Effector CD8-positive, alpha-beta T cell (primary cell): ENCODE measurements around the gene EBNA1BP2.
"Not testable (repeated sequence)": the region's sequence is repeated elsewhere in the genome, so short reads cannot be mapped to it uniquely, and the experiment has no call there.

Experiments used
- DNase-seq: peaks from one replicate; lab custom pipeline; 2025; lab: John Stamatoyannopoulos, UW

The EBNA1BP2 gene

GRCh38 chr1:43172527-43172972 is 460 bp upstream of the EBNA1BP2 start:
- DNase-seq = peak; percentile 81

GRCh38 chr1:43171312-43171875 is 696 bp downstream of the EBNA1BP2 start:
- DNase-seq = no peak

- no peak for DNase-seq
Measured at GRCh38 chr1:43165765-43166164, 6.3 kb downstream of the EBNA1BP2 start.

- no peak for DNase-seq
Measured at GRCh38 chr1:43165162-43165561, 6.9 kb downstream of the EBNA1BP2 start.

GRCh38 chr1:43156026-43156425 is 16.1 kb downstream of the EBNA1BP2 start:
- no peak for DNase-seq

GRCh38 chr1:43153443-43153842 is 18.6 kb downstream of the EBNA1BP2 start:
- no peak for DNase-seq

- DNase-seq = no peak
Measured at GRCh38 chr1:43152866-43153265, 19.2 kb downstream of the EBNA1BP2 start.

- DNase-seq = no peak
Measured at GRCh38 chr1:43149889-43150288, 22.2 kb downstream of the EBNA1BP2 start.

GRCh38 chr1:43147625-43148327 is 24.3 kb downstream of the EBNA1BP2 start:
- no peak for DNase-seq

GRCh38 chr1:43144237-43144636 is 27.9 kb downstream of the EBNA1BP2 start:
- DNase-seq = no peak

- DNase-seq = no peak
Measured at GRCh38 chr1:43143441-43143888, 28.6 kb downstream of the EBNA1BP2 start.

- no peak for DNase-seq
Measured at GRCh38 chr1:43140583-43140982, 31.5 kb downstream of the EBNA1BP2 start.

- DNase-seq = no peak
Measured at GRCh38 chr1:43140010-43140409, 32.1 kb downstream of the EBNA1BP2 start.

- not testable (repeated sequence) for DNase-seq
Measured at GRCh38 chr1:43139295-43139694, 32.8 kb downstream of the EBNA1BP2 start.

- DNase-seq = no peak
Measured at GRCh38 chr1:43137445-43138052, 34.5 kb downstream of the EBNA1BP2 start.

- no peak for DNase-seq
Measured at GRCh38 chr1:43135857-43136781, 36.0 kb downstream of the EBNA1BP2 start.

GRCh38 chr1:43134640-43135039 is 37.5 kb downstream of the EBNA1BP2 start:
- no peak for DNase-seq

GRCh38 chr1:43134068-43134467 is 38.0 kb downstream of the EBNA1BP2 start:
- DNase-seq = no peak

GRCh38 chr1:43129426-43129825 is 42.7 kb downstream of the EBNA1BP2 start:
- DNase-seq = no peak

GRCh38 chr1:43128816-43129215 is 43.3 kb downstream of the EBNA1BP2 start:
- DNase-seq = no peak

GRCh38 chr1:43123031-43123430 is 49.1 kb downstream of the EBNA1BP2 start:
- DNase-seq = no peak

GRCh38 chr1:43121256-43121900 is 50.7 kb downstream of the EBNA1BP2 start:
- no peak for DNase-seq
